Measurements from ENCODE around the gene LMBRD1. TPM values are rescaled to one million over a fixed set of nuclear protein-coding genes. Genes with fewer than 3 reads are reported as not detected.

Gene LMBRD1
- total RNA-seq, 4 donors from 2014 or later, result 41.6 to 66.0 (median 57.1) TPM

DNA sequence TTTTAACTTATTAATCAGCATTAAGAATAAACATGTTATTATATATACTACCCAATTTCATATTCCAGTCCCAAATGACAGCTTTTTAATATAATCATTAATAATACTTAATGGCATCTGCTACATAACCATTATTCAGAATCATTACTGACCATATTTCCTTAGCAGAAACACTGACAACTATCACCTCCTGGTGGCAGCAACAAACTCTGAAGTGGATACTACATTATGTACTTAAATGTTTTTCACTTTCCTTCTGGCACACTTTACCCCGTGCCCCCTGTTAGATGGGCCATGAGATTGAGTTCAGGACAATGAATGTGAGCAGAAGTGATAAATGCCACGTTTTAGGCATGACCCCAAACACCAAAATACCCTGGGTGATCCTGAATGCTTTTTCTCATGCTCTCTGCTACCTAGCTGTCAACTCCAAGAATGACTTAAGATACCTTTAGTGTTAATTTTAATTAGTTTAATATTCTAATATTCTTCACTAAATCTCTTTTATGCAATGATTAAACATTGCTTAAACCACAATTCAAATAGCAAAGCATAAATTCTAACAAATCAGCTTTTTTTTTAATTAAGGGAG is 77.1 kb downstream of the LMBRD1 start:
- TF ChIP-seq, protein P1, sequence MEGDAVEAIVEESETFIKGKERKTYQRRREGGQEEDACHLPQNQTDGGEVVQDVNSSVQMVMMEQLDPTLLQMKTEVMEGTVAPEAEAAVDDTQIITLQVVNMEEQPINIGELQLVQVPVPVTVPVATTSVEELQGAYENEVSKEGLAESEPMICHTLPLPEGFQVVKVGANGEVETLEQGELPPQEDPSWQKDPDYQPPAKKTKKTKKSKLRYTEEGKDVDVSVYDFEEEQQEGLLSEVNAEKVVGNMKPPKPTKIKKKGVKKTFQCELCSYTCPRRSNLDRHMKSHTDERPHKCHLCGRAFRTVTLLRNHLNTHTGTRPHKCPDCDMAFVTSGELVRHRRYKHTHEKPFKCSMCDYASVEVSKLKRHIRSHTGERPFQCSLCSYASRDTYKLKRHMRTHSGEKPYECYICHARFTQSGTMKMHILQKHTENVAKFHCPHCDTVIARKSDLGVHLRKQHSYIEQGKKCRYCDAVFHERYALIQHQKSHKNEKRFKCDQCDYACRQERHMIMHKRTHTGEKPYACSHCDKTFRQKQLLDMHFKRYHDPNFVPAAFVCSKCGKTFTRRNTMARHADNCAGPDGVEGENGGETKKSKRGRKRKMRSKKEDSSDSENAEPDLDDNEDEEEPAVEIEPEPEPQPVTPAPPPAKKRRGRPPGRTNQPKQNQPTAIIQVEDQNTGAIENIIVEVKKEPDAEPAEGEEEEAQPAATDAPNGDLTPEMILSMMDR (IDR thresholded peaks at IDR 0.05), result no peak
- ATAC-seq (ENCODE audit: low FRiP score) (no peak), DNase-seq (ENCODE audit: low spot score) (no peak)

DNA sequence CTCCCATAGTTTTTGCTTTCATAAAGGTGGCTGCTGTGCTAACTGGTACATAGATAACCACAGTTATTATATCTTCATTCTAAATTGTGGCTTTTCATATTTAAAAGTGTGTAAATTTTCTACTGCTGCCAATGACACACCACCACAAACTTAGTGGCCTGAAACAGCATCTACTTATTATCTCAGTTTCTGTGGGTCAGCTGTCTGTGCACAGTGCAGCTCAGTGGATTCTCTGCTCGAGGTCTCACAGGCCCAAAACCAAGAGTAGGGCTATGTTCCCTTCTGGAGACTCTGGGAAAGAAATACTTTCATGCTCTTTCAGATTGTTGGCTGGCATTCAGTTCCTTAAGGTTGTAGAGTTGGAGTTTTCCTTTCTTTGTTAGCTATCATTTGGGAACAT is 90.1 kb downstream of the LMBRD1 start:
- ATAC-seq (ENCODE audit: low FRiP score) (no peak), DNase-seq (ENCODE audit: low spot score) (no peak)
- TF ChIP-seq, protein P1 (IDR thresholded peaks at IDR 0.05), result no peak

DNA sequence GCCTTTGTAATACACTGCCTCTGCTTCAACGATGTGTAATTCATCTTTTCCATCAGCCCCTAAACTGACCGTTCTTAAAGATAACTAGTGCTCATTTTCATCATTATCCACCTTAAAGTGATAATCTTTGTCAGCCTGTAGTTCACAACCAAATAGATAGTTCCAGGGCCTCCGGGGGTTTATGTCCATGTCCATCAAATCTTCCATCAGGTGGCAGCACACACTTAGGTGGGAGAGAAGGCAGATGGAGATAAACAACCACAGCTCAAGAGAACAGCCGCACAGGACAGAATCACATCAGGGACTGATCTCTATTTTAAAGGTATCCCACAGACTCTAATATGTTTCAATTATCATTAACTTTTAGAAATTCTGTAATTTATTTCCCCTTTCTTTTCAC is 90.9 kb downstream of the LMBRD1 start:
- TF ChIP-seq, protein P1 (IDR thresholded peaks at IDR 0.05), result no peak
- no peak for DNase-seq (ENCODE audit: low spot score)
- no peak for ATAC-seq (ENCODE audit: low FRiP score)

DNA sequence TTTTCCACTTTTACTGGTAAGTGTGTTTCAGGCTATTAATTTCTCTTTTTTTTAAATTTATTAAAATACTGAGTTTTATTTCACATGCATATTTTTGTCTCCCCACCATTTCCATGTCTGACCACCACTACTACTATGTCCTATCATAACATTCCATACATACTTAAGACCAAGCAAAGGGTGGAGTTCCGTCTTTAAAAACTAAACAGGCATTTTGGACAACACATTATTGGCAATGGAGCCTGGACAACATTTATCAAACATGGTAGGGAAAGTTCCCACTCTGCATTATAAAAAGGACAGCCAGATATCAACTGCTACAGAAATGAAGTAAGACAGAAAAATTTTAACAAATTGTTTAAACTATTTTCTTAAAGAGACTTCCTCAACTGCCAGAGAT is 91.9 kb downstream of the LMBRD1 start:
- DNase-seq (ENCODE audit: low spot score) (no peak), ATAC-seq (ENCODE audit: low FRiP score) (no peak)
- TF ChIP-seq, protein P1 (IDR thresholded peaks at IDR 0.05), result no peak

DNA sequence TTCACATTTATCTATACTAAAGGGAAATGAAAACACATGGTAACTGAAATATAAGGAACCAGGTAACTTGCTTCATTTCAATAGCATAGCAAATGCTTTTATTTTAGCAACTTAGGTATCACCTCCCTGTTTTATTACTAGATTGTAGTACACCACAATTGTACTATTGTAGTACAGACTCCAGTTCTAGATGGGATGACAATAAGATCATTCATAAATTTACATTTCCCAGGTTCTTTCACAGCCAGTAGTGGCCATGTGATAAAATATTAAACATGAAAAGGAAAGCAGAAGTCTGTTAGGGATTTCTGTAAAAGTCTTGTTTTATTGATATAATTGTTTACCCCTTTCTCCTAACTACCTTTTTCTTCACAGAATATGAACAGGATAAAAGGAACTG is 97.2 kb downstream of the LMBRD1 start:
- no peak for ATAC-seq (ENCODE audit: low FRiP score)
- TF ChIP-seq, protein P1 (IDR thresholded peaks at IDR 0.05), result no peak

DNA sequence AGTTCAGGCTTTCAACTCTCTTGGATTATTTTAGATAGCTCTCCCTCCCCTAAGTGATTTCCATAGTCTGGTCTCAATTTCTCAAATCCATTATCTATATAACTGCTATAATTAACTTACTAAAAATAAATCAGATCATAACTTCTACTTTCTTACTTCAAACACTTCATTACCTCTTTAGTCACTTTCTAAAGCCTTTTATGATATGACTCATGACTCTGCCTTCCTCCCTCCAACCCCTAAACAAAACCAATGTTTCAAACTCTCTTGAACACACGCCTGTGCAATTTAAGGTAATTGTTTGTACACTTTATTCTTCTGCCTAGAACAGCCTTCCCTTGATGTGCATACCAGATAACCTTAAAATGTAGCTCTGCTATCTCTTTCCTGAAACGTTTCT is 100.5 kb downstream of the LMBRD1 start:
- ATAC-seq (ENCODE audit: low FRiP score) (no peak), DNase-seq (ENCODE audit: low spot score) (no peak)
- TF ChIP-seq, protein P1 (IDR thresholded peaks at IDR 0.05), result no peak

More for the DNA sequence above, 97.2 kb downstream of the LMBRD1 start:
- DNase-seq (ENCODE audit: low spot score), result no peak

DNA sequence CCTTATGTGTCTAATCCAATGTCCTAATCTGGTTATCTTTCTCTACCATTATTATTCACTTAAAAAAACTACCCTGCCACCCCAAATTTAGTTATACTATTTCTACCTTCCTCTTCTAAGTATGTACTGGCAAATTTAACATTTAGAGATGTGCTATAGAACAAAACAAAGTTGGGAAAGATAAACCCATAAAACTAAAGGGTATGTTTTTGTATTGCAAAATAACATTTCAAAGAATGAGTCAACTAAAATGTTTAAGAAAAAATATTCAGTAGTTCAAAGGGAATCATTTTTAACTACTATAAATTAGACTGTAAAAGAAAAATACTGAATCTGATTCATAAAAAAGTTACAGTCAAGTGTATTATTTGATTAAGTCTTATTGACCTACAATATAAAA is 103.0 kb downstream of the LMBRD1 start:
- TF ChIP-seq, protein P1 (IDR thresholded peaks at IDR 0.05), result no peak
- ATAC-seq (ENCODE audit: low FRiP score) (no peak), DNase-seq (ENCODE audit: low spot score) (no peak)
